ENCODE results near the gene CHD5. TPM values are rescaled to one million over a fixed set of nuclear protein-coding genes. Genes with fewer than 3 reads are reported as not detected.

Gene CHD5
- polyA plus RNA-seq, 1 donor (not counting 4 experiments of a cell fraction or from before 2014, with no cell fraction given): 0.07 TPM

DNA sequence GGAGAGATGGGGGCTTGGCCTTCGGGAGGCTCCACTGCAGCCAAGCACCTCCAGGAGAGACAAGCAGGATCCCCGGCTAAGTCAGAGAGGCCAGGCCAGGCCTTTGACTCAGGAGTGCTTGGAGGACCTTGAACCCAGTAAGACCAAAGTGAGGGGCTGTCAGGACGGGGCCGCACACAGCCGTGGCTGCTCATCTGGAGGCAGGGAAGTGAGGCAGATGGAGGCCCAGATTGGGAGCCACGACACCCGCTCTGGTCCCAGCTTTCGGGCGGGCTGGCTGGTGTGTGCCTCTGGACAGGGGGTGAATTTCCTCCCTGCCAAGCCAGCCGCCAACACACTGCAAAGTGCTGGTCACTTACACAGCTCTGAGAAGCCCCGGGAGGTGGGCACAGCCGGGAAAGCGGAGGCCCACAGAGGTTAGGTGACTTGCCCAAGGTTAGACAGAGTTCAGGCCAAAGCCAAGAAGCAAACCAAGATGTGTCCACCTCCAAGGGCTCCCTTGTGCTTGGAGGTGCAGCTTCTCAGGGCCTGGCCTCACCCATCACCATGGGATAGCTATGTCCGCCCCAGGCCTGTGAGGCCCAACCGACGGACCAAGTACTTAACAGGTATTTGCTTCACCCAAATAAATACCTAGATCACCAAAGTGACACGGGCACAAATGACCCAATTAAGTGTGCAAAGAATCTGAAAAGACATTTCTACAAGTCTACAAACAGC is 58.3 kb downstream of the CHD5 start:
- no peaks in the 10 kb centered on the region for H4K20me1 ChIP-seq (ENCODE audit: control insufficient read depth, extremely low read depth, insufficient read depth, low read length)
- H3K4me3 ChIP-seq (ENCODE audit: control insufficient read depth in 2 of 3, extremely low read depth in 1 of 3, insufficient read depth in 2 of 3, low read depth in 1 of 3, low read length in 3 of 3): no peak overlapping the region
- H3K27ac ChIP-seq (ENCODE audit: control insufficient read depth, insufficient read depth, low read length): no peak overlapping the region
- DNase-seq (ENCODE audit: low read depth, low spot score): no peak
- no peaks in the 10 kb centered on the region for H3K4me1 ChIP-seq (ENCODE audit: control insufficient read depth, extremely low read depth, insufficient read depth, low read length)
- H3K9ac ChIP-seq (ENCODE audit: control insufficient read depth, extremely low read depth, insufficient read depth, low read length): no peak overlapping the region
- dilution Hi-C loops (cut with MboI; ENCODE audit: extremely low pct_ligation_motif_present, low sequenced_read_pairs): no loop called here
- H3K36me3 ChIP-seq (ENCODE audit: control insufficient read depth in 2 of 2, extremely low read depth in 1 of 2, insufficient read depth in 2 of 2, low read length in 2 of 2): no peaks in the 10 kb centered on the region
- no peak overlapping the region for H3K4me2 ChIP-seq (ENCODE audit: control insufficient read depth, extremely low read depth, insufficient read depth, low read depth, low read length)
- no peaks in the 10 kb centered on the region for H3K79me2 ChIP-seq (ENCODE audit: control insufficient read depth, insufficient read depth, low read length)
- H3K27me3 ChIP-seq (ENCODE audit: control insufficient read depth, extremely low read depth, insufficient read depth, low read length): peaks cover 19% of the 10 kb centered on the region
- TF ChIP-seq, protein P1, sequence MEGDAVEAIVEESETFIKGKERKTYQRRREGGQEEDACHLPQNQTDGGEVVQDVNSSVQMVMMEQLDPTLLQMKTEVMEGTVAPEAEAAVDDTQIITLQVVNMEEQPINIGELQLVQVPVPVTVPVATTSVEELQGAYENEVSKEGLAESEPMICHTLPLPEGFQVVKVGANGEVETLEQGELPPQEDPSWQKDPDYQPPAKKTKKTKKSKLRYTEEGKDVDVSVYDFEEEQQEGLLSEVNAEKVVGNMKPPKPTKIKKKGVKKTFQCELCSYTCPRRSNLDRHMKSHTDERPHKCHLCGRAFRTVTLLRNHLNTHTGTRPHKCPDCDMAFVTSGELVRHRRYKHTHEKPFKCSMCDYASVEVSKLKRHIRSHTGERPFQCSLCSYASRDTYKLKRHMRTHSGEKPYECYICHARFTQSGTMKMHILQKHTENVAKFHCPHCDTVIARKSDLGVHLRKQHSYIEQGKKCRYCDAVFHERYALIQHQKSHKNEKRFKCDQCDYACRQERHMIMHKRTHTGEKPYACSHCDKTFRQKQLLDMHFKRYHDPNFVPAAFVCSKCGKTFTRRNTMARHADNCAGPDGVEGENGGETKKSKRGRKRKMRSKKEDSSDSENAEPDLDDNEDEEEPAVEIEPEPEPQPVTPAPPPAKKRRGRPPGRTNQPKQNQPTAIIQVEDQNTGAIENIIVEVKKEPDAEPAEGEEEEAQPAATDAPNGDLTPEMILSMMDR (optimal IDR thresholded peaks at IDR 0.05 in 1 of 3, IDR thresholded peaks at IDR 0.05 in 1 of 3, conservative IDR thresholded peaks at IDR 0.05 in 1 of 3; ENCODE audit: extremely low read depth in 1 of 3, insufficient read depth in 2 of 3, low read length in 3 of 3): no peak
- no peak for TF ChIP-seq EZH2 (IDR thresholded peaks at IDR 0.05; ENCODE audit: low read length)
- H2AFZ ChIP-seq (ENCODE audit: control insufficient read depth, low read length): no peak overlapping the region
- no peaks in the 10 kb centered on the region for H3K9me1 ChIP-seq (ENCODE audit: control insufficient read depth, extremely low read depth, insufficient read depth, low read length)
- FAIRE-seq: no peak
- no peaks in the 10 kb centered on the region for H3K9me3 ChIP-seq (ENCODE audit: control insufficient read depth, low read depth, low read length)

DNA sequence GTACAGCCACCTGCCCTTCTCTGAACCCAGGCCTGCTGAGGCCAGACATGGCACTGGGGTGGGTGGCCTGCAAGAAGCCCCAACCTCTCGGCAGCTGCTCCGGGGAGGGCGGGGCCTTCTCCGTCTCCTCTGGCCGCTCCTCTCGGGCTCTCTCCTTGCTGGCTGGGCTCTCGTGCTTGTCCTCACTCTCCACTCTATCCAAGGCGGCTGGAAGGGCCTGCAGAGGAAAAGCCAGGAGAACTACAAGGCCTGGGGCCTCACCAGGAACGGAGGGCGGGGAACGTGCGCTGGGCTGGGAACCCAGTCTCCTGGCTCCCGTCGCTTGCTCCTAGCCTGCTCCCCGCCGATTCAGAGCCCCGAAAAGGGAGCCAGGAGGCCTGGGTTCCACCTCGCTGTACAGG is 59.1 kb downstream of the CHD5 start:
- Histone ChIP-seq H4K20me1 (ENCODE audit: control insufficient read depth, extremely low read depth, insufficient read depth, low read length) (no peaks in the 10 kb centered on the region), H3K9me3 (ENCODE audit: control insufficient read depth, low read depth, low read length) (no peaks in the 10 kb centered on the region), H3K27me3 (ENCODE audit: control insufficient read depth, extremely low read depth, insufficient read depth, low read length) (peaks cover 12% of the 10 kb centered on the region), H2AFZ (ENCODE audit: control insufficient read depth, low read length) (no peak overlapping the region), H3K27ac (ENCODE audit: control insufficient read depth, insufficient read depth, low read length) (no peak overlapping the region), H3K4me3 (ENCODE audit: control insufficient read depth in 2 of 3, extremely low read depth in 1 of 3, insufficient read depth in 2 of 3, low read depth in 1 of 3, low read length in 3 of 3) (no peak overlapping the region), H3K79me2 (ENCODE audit: control insufficient read depth, insufficient read depth, low read length) (no peaks in the 10 kb centered on the region), H3K4me1 (ENCODE audit: control insufficient read depth, extremely low read depth, insufficient read depth, low read length) (no peaks in the 10 kb centered on the region), H3K9ac (ENCODE audit: control insufficient read depth, extremely low read depth, insufficient read depth, low read length) (no peak overlapping the region), H3K36me3 (ENCODE audit: control insufficient read depth in 2 of 2, extremely low read depth in 1 of 2, insufficient read depth in 2 of 2, low read length in 2 of 2) (no peaks in the 10 kb centered on the region), H3K4me2 (ENCODE audit: control insufficient read depth, extremely low read depth, insufficient read depth, low read depth, low read length) (no peak overlapping the region), H3K9me1 (ENCODE audit: control insufficient read depth, extremely low read depth, insufficient read depth, low read length) (no peaks in the 10 kb centered on the region)
- DNase-seq (ENCODE audit: low read depth, low spot score): no peak
- FAIRE-seq: no peak
- dilution Hi-C loops (cut with MboI; ENCODE audit: extremely low pct_ligation_motif_present, low sequenced_read_pairs): no loop called here
- TF ChIP-seq, protein P1 (optimal IDR thresholded peaks at IDR 0.05 in 1 of 3, IDR thresholded peaks at IDR 0.05 in 1 of 3, conservative IDR thresholded peaks at IDR 0.05 in 1 of 3; ENCODE audit: extremely low read depth in 1 of 3, insufficient read depth in 2 of 3, low read length in 3 of 3): no peak
- TF ChIP-seq EZH2 (IDR thresholded peaks at IDR 0.05; ENCODE audit: low read length): no peak

All from keratinocyte (primary cell).